Right lobe of liver (tissue), 4 donors: Measurements from ENCODE around the gene CHMP4A.

Source experiments
- CTCF ChIP-seq, 4 donors: fragments of 200-600 bp in 3 of 4; fragments of 450-650 bp in 1 of 4; IDR thresholded peaks; one replicate each; pipeline versions ENCODE4 v1.5.1 to v1.8.0; 2016 to 2022; ENCODE audit warnings: antibody characterized with exemption in 4 of 4, mild to moderate bottlenecking in 2 of 4
- POLR2A ChIP-seq: fragments of 450-650 bp; IDR thresholded peaks from one replicate; pipeline ENCODE4 v1.6.1; 2017; ENCODE audit warnings: antibody characterized with exemption, mild to moderate bottlenecking
- donor health status: DM: no; HTN: no; CAD: no.
- donor health status: DM: no; HTN: no; CAD: no.
- donor health status: DM: no; HTN: yes; CAD: no.

GRCh38 chr14:24182110-24182882 is 31.0 kb downstream of the CHMP4A start:
- TF ChIP-seq CTCF (IDR thresholded peaks at IDR 0.05) (no peak), POLR2A (no peak)
